H1 (cell line): ENCODE data around the gene MRPL41. TPM values are rescaled to one million over a fixed set of nuclear protein-coding genes. Genes with fewer than 3 reads are reported as not detected.
A peak's percentile ranks its signal among the peaks of the same experiment; 100 is the strongest.

ENCODE experiments used
- CTCF ChIA-PET: fragments of 300-600 bp; sonication (Branson Sonifier 250); formaldehyde crosslinking; loops from one replicate; lab custom pipeline; 2021; ENCODE audit not compliant: partially characterized antibody; lab: Charles Lee
- POLR2A ChIA-PET: fragments of 300-600 bp; sonication (Branson Sonifier 250); formaldehyde crosslinking; loops from one replicate; lab custom pipeline; 2021; ENCODE audit warnings: inconsistent platforms; ENCODE audit not compliant: partially characterized antibody; lab: Charles Lee
- DNase-seq, 2 experiments: peaks; one replicate each; pipeline versions ENCODE4 v3.0.0 to v3.0.0-alpha.2; 2010 to 2022; ENCODE audit warnings: low spot score in 2 of 2, low read depth in 1 of 2, mixed read lengths in 1 of 2
- FAIRE-seq: peaks from 2 replicates; lab custom pipeline; 2011; peaks lifted over from hg19 to GRCh38; lab: Jason Lieb, UNC
- H2AFZ ChIP-seq: 2 replicates; pipeline ENCODE4 v1.8.1; 2012; ENCODE audit warnings: low read length, inconsistent platforms
- H2AK5ac ChIP-seq: 2 replicates; pipeline ENCODE4 v1.6.1; 2013; ENCODE audit warnings: low read depth, low read length
- H2BK120ac ChIP-seq: replicated peaks from 2 replicates; pipeline ENCODE3; 2013; ENCODE audit warnings: low read depth, low read length, inconsistent platforms
- H2BK12ac ChIP-seq: 2 replicates; pipeline ENCODE4 v1.6.1; 2013; ENCODE audit warnings: low read depth, low read length
- H2BK15ac ChIP-seq: 2 replicates; pipeline ENCODE4 v1.6.1; 2013; ENCODE audit warnings: low read length
- H2BK20ac ChIP-seq: 2 replicates; pipeline ENCODE4 v1.6.1; 2013; ENCODE audit warnings: low read length
- H2BK5ac ChIP-seq: 2 replicates; pipeline ENCODE4 v1.6.1; 2013; ENCODE audit warnings: low read depth, low read length
- H3K14ac ChIP-seq: 2 replicates; pipeline ENCODE4 v1.6.1; 2013; ENCODE audit warnings: inconsistent platforms; ENCODE audit not compliant: insufficient read length
- H3K18ac ChIP-seq: 2 replicates; pipeline ENCODE4 v1.6.1; 2013; ENCODE audit warnings: low read length; ENCODE audit errors: extremely low read depth
- H3K23ac ChIP-seq: 2 replicates; pipeline ENCODE4 v1.6.1; 2013; ENCODE audit warnings: inconsistent platforms; ENCODE audit not compliant: insufficient read length
- H3K23me2 ChIP-seq: 2 replicates; pipeline ENCODE4 v1.6.1; 2013; ENCODE audit warnings: low read depth, low read length
- H3K27ac ChIP-seq: 2 replicates; pipeline ENCODE4 v1.6.1; 2011; ENCODE audit warnings: low read depth, low read length, inconsistent platforms
- H3K27me3 ChIP-seq, 4 experiments: replicated peaks in 1 of 4; 1 replicate in 1 of 4; 2 replicates in 3 of 4; pipeline versions ENCODE4 v1.6.1 to v1.8.1; 2011 to 2013; ENCODE audit warnings: low read length in 3 of 4, mild to moderate bottlenecking in 3 of 4, inconsistent platforms in 2 of 4, mixed read lengths in 2 of 4, moderate library complexity in 1 of 4; ENCODE audit not compliant: control insufficient read depth in 3 of 4, insufficient read depth in 3 of 4; ENCODE audit errors: extremely low read depth in 1 of 4
- H3K36me3 ChIP-seq, 4 experiments: 2 replicates each; pipeline versions ENCODE4 v1.6.1 to v1.8.1; 2011 to 2013; ENCODE audit warnings: mild to moderate bottlenecking in 4 of 4, low read length in 3 of 4, moderate library complexity in 2 of 4, control low read depth in 1 of 4, inconsistent platforms in 1 of 4; ENCODE audit not compliant: insufficient read depth in 4 of 4, control insufficient read depth in 2 of 4
- H3K4ac ChIP-seq: replicated peaks from 2 replicates; pipeline ENCODE3; 2013; ENCODE audit warnings: low read length, low read depth, mixed read lengths, inconsistent platforms; ENCODE audit not compliant: insufficient read length
- H3K4me1 ChIP-seq, 4 experiments: replicated peaks in 1 of 4; 1 replicate in 1 of 4; 2 replicates in 3 of 4; pipeline versions ENCODE4 v1.6.1 to v1.8.1; 2011 to 2013; ENCODE audit warnings: low read length in 3 of 4, inconsistent platforms in 2 of 4, mixed read lengths in 1 of 4; ENCODE audit not compliant: insufficient read depth in 4 of 4, control insufficient read depth in 3 of 4
- H3K4me2 ChIP-seq, 2 experiments: 2 replicates each; pipeline versions ENCODE4 v1.6.1 to v1.8.1; 2011 to 2013; ENCODE audit warnings: low read depth in 2 of 2, low read length in 2 of 2, control low read depth in 1 of 2, inconsistent platforms in 1 of 2, mild to moderate bottlenecking in 1 of 2; ENCODE audit not compliant: insufficient read depth in 1 of 2
- H3K4me3 ChIP-seq, 4 experiments: fragments of 200-600, 300-600 bp in 1 of 4; sonication (generic), shearing (Covaris generic), sonication (Bioruptor Twin) in 1 of 4; 2 replicates each; pipeline versions ENCODE4 v1.5.1 to v1.8.1; 2011 to 2016; ENCODE audit warnings: low read length in 4 of 4, low read depth in 3 of 4, control low read depth in 2 of 4, inconsistent platforms in 2 of 4, mild to moderate bottlenecking in 2 of 4, mixed read lengths in 1 of 4, moderate library complexity in 1 of 4; ENCODE audit not compliant: insufficient read depth in 2 of 4; ENCODE audit errors: extremely low read depth in 1 of 4
- H3K56ac ChIP-seq: replicated peaks from 2 replicates; pipeline ENCODE3; 2013; ENCODE audit warnings: low read depth, mild to moderate bottlenecking, mixed read lengths, low read length, inconsistent platforms; ENCODE audit not compliant: insufficient read length
- H3K79me1 ChIP-seq: 2 replicates; pipeline ENCODE4 v1.6.1; 2013; ENCODE audit warnings: low read depth, low read length, control low read depth
- H3K79me2 ChIP-seq, 2 experiments: 2 replicates each; pipeline versions ENCODE4 v1.6.1 to v1.8.1; 2012 to 2013; ENCODE audit warnings: low read length in 2 of 2, mild to moderate bottlenecking in 2 of 2, inconsistent platforms in 1 of 2; ENCODE audit not compliant: insufficient read depth in 2 of 2, control insufficient read depth in 1 of 2
- H3K9ac ChIP-seq, 4 experiments: replicated peaks in 1 of 4; 1 replicate in 1 of 4; 2 replicates in 3 of 4; pipeline versions ENCODE4 v1.6.1 to v1.8.1; 2011 to 2013; ENCODE audit warnings: low read depth in 3 of 4, low read length in 3 of 4, control low read depth in 2 of 4, mild to moderate bottlenecking in 2 of 4, moderate library complexity in 2 of 4, inconsistent platforms in 1 of 4; ENCODE audit errors: extremely low read depth in 1 of 4
- H3K9me3 ChIP-seq, 2 experiments: 2 replicates each; pipeline versions ENCODE4 v1.6.1 to v1.8.1; 2012 to 2013; ENCODE audit warnings: mild to moderate bottlenecking in 2 of 2, moderate library complexity in 2 of 2, control low read depth in 1 of 2, inconsistent platforms in 1 of 2, low read depth in 1 of 2, low read length in 1 of 2, mixed read lengths in 1 of 2; ENCODE audit not compliant: insufficient read depth in 2 of 2
- H4K20me1 ChIP-seq, 2 experiments: replicated peaks in 1 of 2; 2 replicates each; pipeline versions ENCODE3 to v1.8.1; 2011 to 2013; ENCODE audit warnings: inconsistent platforms in 2 of 2, low read length in 2 of 2, mild to moderate bottlenecking in 1 of 2; ENCODE audit not compliant: insufficient read depth in 2 of 2, control insufficient read depth in 1 of 2
- H4K5ac ChIP-seq: 2 replicates; pipeline ENCODE4 v1.6.1; 2013; ENCODE audit warnings: low read length, low read depth, mixed read lengths, inconsistent platforms; ENCODE audit not compliant: insufficient read length
- H4K8ac ChIP-seq: 2 replicates; pipeline ENCODE4 v1.8.0; 2013; ENCODE audit warnings: mild to moderate bottlenecking, moderate library complexity, low read length, inconsistent platforms; ENCODE audit not compliant: insufficient read depth; ENCODE audit errors: extremely low read depth
- H4K91ac ChIP-seq: replicated peaks from 2 replicates; pipeline ENCODE3; 2013; ENCODE audit warnings: low read length, mixed read lengths, inconsistent platforms; ENCODE audit not compliant: insufficient read length
- EGR1 ChIP-seq: IDR thresholded peaks from 2 replicates; pipeline ENCODE4 v1.6.1; 2011; ENCODE audit warnings: low read depth, low read length, borderline replicate concordance
- GABPA ChIP-seq: IDR thresholded peaks from 2 replicates; pipeline ENCODE4 v1.6.1; 2011; ENCODE audit warnings: mild to moderate bottlenecking, low read length, moderate library complexity, borderline replicate concordance; ENCODE audit not compliant: insufficient read depth
- HDAC2 ChIP-seq, 2 experiments: fragments of 300-600 bp in 1 of 2; sonication (generic) in 1 of 2; IDR thresholded peaks; 2 replicates each; pipeline ENCODE4 v1.6.1; 2011 to 2012; ENCODE audit warnings: low read depth in 2 of 2, low read length in 2 of 2, mild to moderate bottlenecking in 2 of 2, moderate library complexity in 2 of 2, borderline replicate concordance in 1 of 2, inconsistent platforms in 1 of 2
- KDM4A ChIP-seq: IDR thresholded peaks from one replicate; pipeline ENCODE4 v1.7.1; 2012; ENCODE audit warnings: low read depth, mild to moderate bottlenecking, moderate library complexity, low read length, inconsistent platforms; ENCODE audit not compliant: severe bottlenecking
- KDM5A ChIP-seq: fragments of 200-600 bp; IDR thresholded peaks from 2 replicates; pipeline ENCODE4 v1.7.1; 2012; ENCODE audit warnings: mild to moderate bottlenecking, low read length, inconsistent platforms, mixed read lengths
- NANOG ChIP-seq: IDR thresholded peaks from 2 replicates; pipeline ENCODE4 v1.6.1; 2011; ENCODE audit warnings: low read length, low read depth, mild to moderate bottlenecking, inconsistent platforms; ENCODE audit not compliant: insufficient read depth, poor library complexity, severe bottlenecking
- POLR2A ChIP-seq, 2 experiments: IDR thresholded peaks; 1 replicate in 1 of 2; 2 replicates in 1 of 2; pipeline ENCODE4 v1.6.1; 2011; ENCODE audit warnings: low read depth in 2 of 2, low read length in 2 of 2, mild to moderate bottlenecking in 2 of 2; ENCODE audit errors: control extremely low read depth in 1 of 2
- POU5F1 ChIP-seq: IDR thresholded peaks from 2 replicates; pipeline ENCODE4 v1.6.1; 2011; ENCODE audit warnings: low read depth, mild to moderate bottlenecking, low read length, moderate library complexity
- RBBP5 ChIP-seq: IDR thresholded peaks from 2 replicates; pipeline ENCODE4 v1.7.1; 2012; ENCODE audit warnings: low read depth, mild to moderate bottlenecking, inconsistent platforms, low read length, moderate library complexity, borderline replicate concordance
- SAP30 ChIP-seq: fragments of 300-600 bp; sonication (generic); IDR thresholded peaks from 2 replicates; pipeline ENCODE4 v1.7.1; 2012; ENCODE audit warnings: low read length, moderate library complexity, mild to moderate bottlenecking, inconsistent platforms; ENCODE audit not compliant: insufficient read depth, insufficient replicate concordance
- SIX5 ChIP-seq: IDR thresholded peaks from 2 replicates; pipeline ENCODE4 v1.6.1; 2011; ENCODE audit warnings: mild to moderate bottlenecking, low read depth, low read length
- SP4 ChIP-seq: IDR thresholded peaks from 2 replicates; pipeline ENCODE4 v1.6.1; 2012; ENCODE audit warnings: low read length, inconsistent platforms
- SUZ12 ChIP-seq: fragments of 200-600 bp; sonication (generic); IDR thresholded peaks from 2 replicates; pipeline ENCODE4 v1.6.1; 2012; ENCODE audit warnings: mild to moderate bottlenecking, inconsistent platforms, low read length, moderate library complexity, mixed read lengths
- TEAD4 ChIP-seq: IDR thresholded peaks from 2 replicates; pipeline ENCODE4 v1.6.1; 2012; ENCODE audit warnings: low read depth, low read length, inconsistent platforms, mixed read lengths
- WGBS, 2 experiments: shearing (Covaris generic) in 1 of 2; methylation state at CpG; one replicate each; pipeline versions ENCODE4 v1.1.6 to v1.1.7; 2013 to 2015; ENCODE audit warnings: low lambda C conversion rate in 2 of 2, mixed read lengths in 2 of 2, inconsistent platforms in 1 of 2, low coverage in 1 of 2, missing lambda C conversion rate in 1 of 2; ENCODE audit not compliant: insufficient replicate concordance in 2 of 2, insufficient coverage in 1 of 2, insufficient read length in 1 of 2; ENCODE audit errors: extremely low coverage in 1 of 2, missing lambda C conversion rate in 1 of 2; 5-methylcytosine and 5-hydroxymethylcytosine counted together
- polyA plus RNA-seq, 7 experiments: library from polyadenylated mRNA; depleted of rRNA in 3 of 7; stranded (reverse) in 5 of 7; unstranded in 2 of 7; fragments of >200 nt in 5 of 7; fragments of 200-250 nt in 2 of 7; gene quantifications; 1 replicate in 5 of 7; 2 replicates in 1 of 7; 4 replicates in 1 of 7; pipeline versions ENCODE4 v1.2.1 to v1.2.3, GENCODE V29; 2011 to 2013; ENCODE audit warnings: missing spikeins in 2 of 7, mixed read lengths in 2 of 7
- total RNA-seq: library from RNA; stranded (reverse); fragmentation: NEBNext Ultra II Directional; extraction: Animal tissue kit (Norgen Biotek cat#: 25700); gene quantifications from 2 replicates; pipeline ENCODE4 v1.2.1, GENCODE V29; 2021

The MRPL41 gene
- total and polyA plus RNA-seq, 2 of the 8 experiments (the other 6 are each of a cell fraction or from before 2014, with no cell fraction given), result 47.2 to 58.1 TPM

DNA sequence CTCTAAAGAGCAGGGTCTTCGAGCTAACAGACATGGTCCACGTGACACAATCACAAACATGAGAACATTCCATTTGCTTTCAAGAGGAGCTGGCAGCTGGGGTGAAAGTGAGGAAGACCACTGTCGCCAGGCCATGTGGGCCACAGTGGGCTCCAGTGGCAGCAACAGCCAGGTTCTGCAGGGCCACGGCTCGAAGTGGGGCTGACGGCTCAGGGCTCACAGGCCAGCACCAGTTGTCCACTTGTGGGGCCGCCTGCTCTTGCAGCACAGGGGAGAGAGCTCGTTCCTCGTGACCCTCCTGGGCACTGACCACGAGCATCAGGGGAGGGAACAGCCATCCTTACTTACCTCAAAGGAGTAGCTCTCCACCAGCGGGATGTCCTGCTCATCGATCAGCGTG lies 36.6 kb downstream of the MRPL41 start:
- Histone ChIP-seq H3K4me1 (peaks cover 0 to 7% (median 5%) of the 10 kb centered on the region in 4 experiments; a peak in 5 of 7 replicates), H3K56ac (no peak overlapping the region), H4K5ac (no peak overlapping the region), H3K4me3 (no peak overlapping the region), H3K4ac (no peak overlapping the region), H3K9ac (peak overlapping the region in 1 of 4 experiments; percentile 31; a peak in 2 of 7 replicates), H3K4me2 (no peak overlapping the region; a peak in 1 of 4 replicates), H2BK5ac (peak overlapping the region; percentile 16; the same call in 1 of the 2 replicates), H2BK120ac (no peak overlapping the region), H4K20me1 (peaks cover 23 to 36% of the 10 kb centered on the region in 2 experiments), H4K8ac (no peak overlapping the region), H2BK12ac (no peak overlapping the region), H3K27me3 (no peaks in the 10 kb centered on the region; a peak in 1 of 7 replicates), H3K79me1 (peaks cover 31% of the 10 kb centered on the region), H2AK5ac (no peak overlapping the region), H2AFZ (no peak overlapping the region), H2BK15ac (no peak overlapping the region), H4K91ac (no peak overlapping the region), H2BK20ac (no peak overlapping the region), H3K27ac (no peak overlapping the region), H3K36me3 (peaks cover 28 to 46% (median 36%) of the 10 kb centered on the region in 4 experiments), H3K14ac (no peak overlapping the region), H3K79me2 (peaks cover 0 to 22% of the 10 kb centered on the region in 2 experiments; a peak in 2 of 4 replicates), H3K23ac (no peak overlapping the region), H3K9me3 (no peaks in the 10 kb centered on the region), H3K23me2 (peaks cover 8% of the 10 kb centered on the region; the same call in 1 of the 2 replicates), H3K18ac (no peak overlapping the region)
- DNase-seq, result no peak
- WGBS, 2 experiments, result 94% methylated on average over 13 of the region's 13 CpGs; no CpG with 5 or more reads in 1 of the 2 experiments
- POLR2A ChIA-PET, result interaction anchor here (0.6 to 6.2 kb wide), 6 partner anchors 8 to 168 kb away, joined by 3 to 45 read pairs (median 4); partner anchors contain the start of genes DPH7 and EHMT1
- CTCF ChIA-PET, result interaction anchor here (0.6 to 3.3 kb wide), 13 partner anchors 9 to 293 kb away, joined by 3 to 15 read pairs (median 4); partner anchors contain the start of gene DPH7
- FAIRE-seq, result no peak
- TF ChIP-seq RBBP5 (no peak), EGR1 (no peak), SP4 (no peak), GABPA (no peak), HDAC2 (IDR thresholded peaks at IDR 0.05; ENCODE audit: borderline replicate concordance in 1 of 2, low read depth in 2 of 2, low read length in 2 of 2) (no peak), NANOG (no peak), POU5F1 (no peak), KDM4A (no peak), TEAD4 (no peak), KDM5A (no peak), SUZ12 (no peak), POLR2A (IDR thresholded peaks at IDR 0.05; ENCODE audit: control extremely low read depth in 1 of 2, low read depth in 2 of 2, low read length in 2 of 2) (no peak), SAP30 (no peak), SIX5 (no peak)
